Muscle layer of duodenum (tissue), 2 donors: ENCODE measurements around the gene C1QC.

Experiments
- H3K27ac ChIP-seq: one replicate; pipeline ENCODE4 v1.7.0; 2013; ENCODE audit warnings: mild to moderate bottlenecking, low read length
- H3K27me3 ChIP-seq: one replicate; pipeline ENCODE4 v1.7.0; 2013; ENCODE audit warnings: low read depth, mild to moderate bottlenecking, control low read depth, low read length
- H3K36me3 ChIP-seq, 2 donors: one replicate each; pipeline ENCODE4 v1.7.0; 2013; ENCODE audit warnings: low read length in 2 of 2, control low read depth in 1 of 2, mild to moderate bottlenecking in 1 of 2; ENCODE audit not compliant: insufficient read depth in 2 of 2, control insufficient read depth in 1 of 2
- H3K4me1 ChIP-seq, 2 donors: one replicate each; pipeline ENCODE4 v1.7.0; 2013; ENCODE audit warnings: low read length in 2 of 2, mild to moderate bottlenecking in 2 of 2, control low read depth in 1 of 2, moderate library complexity in 1 of 2; ENCODE audit not compliant: insufficient read depth in 2 of 2, control insufficient read depth in 1 of 2
- H3K4me3 ChIP-seq, 2 donors: one replicate each; pipeline ENCODE4 v1.7.0; 2013; ENCODE audit warnings: low read length in 2 of 2, low read depth in 1 of 2, mild to moderate bottlenecking in 1 of 2
- H3K9me3 ChIP-seq, 2 donors: one replicate each; pipeline ENCODE4 v1.7.0; 2013; ENCODE audit warnings: low read length in 2 of 2, control low read depth in 1 of 2, mild to moderate bottlenecking in 1 of 2; ENCODE audit not compliant: control insufficient read depth in 1 of 2
- donor health status: healthy.

Gene C1QC

GRCh38 chr1:22687191-22687590, 43.8 kb downstream of the C1QC start:
- H3K9me3 ChIP-seq, result no peaks in the 10 kb centered on the region
- H3K27ac ChIP-seq, result no peak overlapping the region
- H3K27me3 ChIP-seq, result no peaks in the 10 kb centered on the region
- no peak overlapping the region for H3K4me3 ChIP-seq
- H3K4me1 ChIP-seq, result peaks cover 0 to 7% of the 10 kb centered on the region in 2 donors
- no peaks in the 10 kb centered on the region for H3K36me3 ChIP-seq

- no peaks in the 10 kb centered on the region for H3K9me3 ChIP-seq
- H3K36me3 ChIP-seq, result no peaks in the 10 kb centered on the region
- no peaks in the 10 kb centered on the region for H3K27me3 ChIP-seq
- H3K4me1 ChIP-seq, result peaks cover 0 to 7% of the 10 kb centered on the region in 2 donors
- no peak overlapping the region for H3K4me3 ChIP-seq
- H3K27ac ChIP-seq, result no peak overlapping the region
These were observed 45.0 kb downstream of the C1QC start for GRCh38 chr1:22688466-22688865.

- no peaks in the 10 kb centered on the region for H3K36me3 ChIP-seq
- H3K27me3 ChIP-seq, result no peaks in the 10 kb centered on the region
- H3K27ac ChIP-seq, result no peak overlapping the region
- H3K4me3 ChIP-seq, result no peak overlapping the region
- peaks cover 0 to 7% of the 10 kb centered on the region in 2 donors for H3K4me1 ChIP-seq
- no peaks in the 10 kb centered on the region for H3K9me3 ChIP-seq
These were observed 46.1 kb downstream of the C1QC start for GRCh38 chr1:22689505-22689904.

GRCh38 chr1:22691031-22691753, 47.8 kb downstream of the C1QC start:
- Histone ChIP-seq H3K4me3 (no peak overlapping the region), H3K9me3 (no peaks in the 10 kb centered on the region), H3K27me3 (no peaks in the 10 kb centered on the region)

GRCh38 chr1:22694172-22694571, 50.7 kb downstream of the C1QC start:
- H3K4me1 ChIP-seq, result no peaks in the 10 kb centered on the region
- no peak overlapping the region for H3K27ac ChIP-seq
- H3K9me3 ChIP-seq, result no peaks in the 10 kb centered on the region
- no peak overlapping the region for H3K4me3 ChIP-seq
- H3K27me3 ChIP-seq, result no peaks in the 10 kb centered on the region
- no peaks in the 10 kb centered on the region for H3K36me3 ChIP-seq

More at GRCh38 chr1:22691031-22691753, 47.8 kb downstream of the C1QC start:
- Histone ChIP-seq H3K4me1 (no peaks in the 10 kb centered on the region), H3K27ac (no peak overlapping the region), H3K36me3 (no peaks in the 10 kb centered on the region)

GRCh38 chr1:22696610-22697009, 53.2 kb downstream of the C1QC start:
- Histone ChIP-seq H3K4me3 (no peak overlapping the region), H3K36me3 (no peaks in the 10 kb centered on the region), H3K4me1 (no peaks in the 10 kb centered on the region), H3K9me3 (no peaks in the 10 kb centered on the region), H3K27me3 (no peaks in the 10 kb centered on the region), H3K27ac (no peak overlapping the region)
